Measurements from ENCODE around the gene BHLHE23.

BHLHE23 gene

GRCh38 chr20:62964700-62965099 lies 42.1 kb downstream of the BHLHE23 start:
- POLR2A ChIA-PET = interaction anchor here (1.0 to 1.8 kb wide), 2 partner anchors 10 to 34 kb away, joined by 3 to 6 read pairs; no protein-coding TSS in a partner anchor
- peak in 2 of 3 donors; percentile 66 for DNase-seq
- CTCF ChIA-PET = interaction anchor here (0.8 to 4.9 kb wide), 7 partner anchors 11 to 65 kb away, joined by 3 to 19 read pairs (median 4); no protein-coding TSS in a partner anchor

GRCh38 chr20:62963614-62964397 lies 43.0 kb downstream of the BHLHE23 start:
- Histone ChIP-seq H3K4me1 (ENCODE audit: control extremely low read depth in 1 of 4, control insufficient read depth in 4 of 4, insufficient read depth in 4 of 4, low read length in 3 of 4) (peaks cover 0 to 48% (median 27%) of the 10 kb centered on the region in 4 experiments), H3K27ac (ENCODE audit: insufficient read depth in 1 of 2, low read depth in 1 of 2, low read length in 2 of 2, poor library complexity in 1 of 2, severe bottlenecking in 2 of 2) (no peak overlapping the region), H3K27me3 (replicated peaks in 2 of 5; ENCODE audit: control insufficient read depth in 4 of 5, insufficient read depth in 5 of 5, low read length in 4 of 5) (no peaks in the 10 kb centered on the region), H3K36me3 (ENCODE audit: control insufficient read depth in 4 of 4, insufficient read depth in 4 of 4, low read length in 3 of 4) (peaks cover 0 to 78% (median 41%) of the 10 kb centered on the region in 4 experiments), H3K9me3 (ENCODE audit: control extremely low read depth in 1 of 5, control insufficient read depth in 4 of 5, insufficient read depth in 2 of 5, low read depth in 1 of 5, low read length in 4 of 5) (no peaks in the 10 kb centered on the region), H3K4me3 (ENCODE audit: control insufficient read depth in 1 of 7, extremely low read depth in 1 of 7, insufficient read depth in 4 of 7, low read depth in 2 of 7, low read length in 6 of 7) (peak overlapping the region in 1 of 7 experiments; percentile 1)
- DNase-seq = no peak
- ChIA-PET POLR2A (interaction anchor here (1.0 to 1.8 kb wide), 2 partner anchors 9 to 35 kb away, joined by 3 to 6 read pairs; no protein-coding TSS in a partner anchor), CTCF (interaction anchor here (0.8 to 4.9 kb wide), 9 partner anchors 8 to 56 kb away, joined by 3 to 19 read pairs (median 4); no protein-coding TSS in a partner anchor)
- 92% methylated on average over 32 of the region's 32 CpGs for WGBS (ENCODE audit: insufficient coverage)

More at GRCh38 chr20:62964700-62965099, 42.1 kb downstream of the BHLHE23 start:
- peaks cover 0 to 39% (median 19%) of the 10 kb centered on the region in 4 experiments for H3K4me1 ChIP-seq (ENCODE audit: control extremely low read depth in 1 of 4, control insufficient read depth in 4 of 4, insufficient read depth in 4 of 4, low read length in 3 of 4)
- H3K4me3 ChIP-seq (ENCODE audit: control insufficient read depth in 1 of 7, extremely low read depth in 1 of 7, insufficient read depth in 4 of 7, low read depth in 2 of 7, low read length in 6 of 7) = no peak overlapping the region
- H3K9me3 ChIP-seq (ENCODE audit: control extremely low read depth in 1 of 5, control insufficient read depth in 4 of 5, insufficient read depth in 2 of 5, low read depth in 1 of 5, low read length in 4 of 5) = no peaks in the 10 kb centered on the region
- WGBS (ENCODE audit: insufficient coverage) = 31% methylated on average over 20 of the region's 20 CpGs
- H3K27me3 ChIP-seq (replicated peaks in 2 of 5; ENCODE audit: control insufficient read depth in 4 of 5, insufficient read depth in 5 of 5, low read length in 4 of 5) = no peaks in the 10 kb centered on the region
- no peak overlapping the region for H3K27ac ChIP-seq (ENCODE audit: insufficient read depth in 1 of 2, low read depth in 1 of 2, low read length in 2 of 2, poor library complexity in 1 of 2, severe bottlenecking in 2 of 2)
- peaks cover 0 to 75% (median 41%) of the 10 kb centered on the region in 4 experiments for H3K36me3 ChIP-seq (ENCODE audit: control insufficient read depth in 4 of 4, insufficient read depth in 4 of 4, low read length in 3 of 4)

DNA sequence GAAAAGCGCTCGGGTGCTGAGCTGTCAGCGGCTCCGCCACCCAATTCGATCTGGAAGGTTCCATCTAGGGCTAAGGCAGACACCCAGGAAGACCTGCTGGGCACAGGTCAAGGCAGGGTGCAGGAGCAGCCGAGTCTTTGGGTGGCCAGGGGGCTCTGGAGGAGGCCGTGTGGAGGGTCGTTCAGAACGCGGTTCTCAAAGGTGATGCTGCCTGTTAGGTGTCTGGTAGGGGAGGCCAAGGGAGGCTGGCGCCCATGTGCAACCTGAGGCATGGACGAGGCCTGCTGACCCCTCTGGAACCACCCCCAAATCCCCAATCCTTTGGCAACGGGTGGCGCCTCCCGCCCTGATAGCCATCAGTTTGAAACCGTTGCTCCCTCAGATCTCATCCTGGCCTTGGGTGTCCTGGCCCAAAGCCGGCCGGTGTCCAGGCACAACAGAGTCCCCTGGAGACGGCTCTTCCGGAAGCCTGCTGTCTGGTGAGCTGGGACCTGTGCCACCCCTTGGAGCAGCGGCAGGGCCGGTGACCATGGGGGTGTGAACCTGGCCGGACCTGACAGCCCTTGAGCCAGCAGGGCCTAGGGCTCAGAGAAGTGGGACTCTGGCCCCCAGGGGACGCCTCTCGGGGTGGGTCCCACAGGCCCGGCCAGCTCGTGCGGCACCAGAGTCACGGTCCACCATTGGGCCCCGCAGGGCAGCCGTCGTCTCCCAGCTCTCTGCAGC lies 43.7 kb downstream of the BHLHE23 start:
- H3K4me1 ChIP-seq (ENCODE audit: control extremely low read depth in 1 of 4, control insufficient read depth in 4 of 4, insufficient read depth in 4 of 4, low read length in 3 of 4) = peaks cover 0 to 55% (median 34%) of the 10 kb centered on the region in 4 experiments
- H3K27ac ChIP-seq (ENCODE audit: insufficient read depth in 1 of 2, low read depth in 1 of 2, low read length in 2 of 2, poor library complexity in 1 of 2, severe bottlenecking in 2 of 2) = no peak overlapping the region
- ChIA-PET CTCF (interaction anchor here (1.0 to 4.9 kb wide), 5 partner anchors 9 to 55 kb away, joined by 3 to 19 read pairs (median 3); no protein-coding TSS in a partner anchor), POLR2A (interaction anchor here (1.8 kb wide), 1 partner anchor 9 kb away, joined by 6 read pairs; no protein-coding TSS in a partner anchor)
- peak overlapping the region in 1 of 7 experiments; percentile 1 for H3K4me3 ChIP-seq (ENCODE audit: control insufficient read depth in 1 of 7, extremely low read depth in 1 of 7, insufficient read depth in 4 of 7, low read depth in 2 of 7, low read length in 6 of 7)
- H3K36me3 ChIP-seq (ENCODE audit: control insufficient read depth in 4 of 4, insufficient read depth in 4 of 4, low read length in 3 of 4) = peaks cover 0 to 85% (median 42%) of the 10 kb centered on the region in 4 experiments
- H3K9me3 ChIP-seq (ENCODE audit: control extremely low read depth in 1 of 5, control insufficient read depth in 4 of 5, insufficient read depth in 2 of 5, low read depth in 1 of 5, low read length in 4 of 5) = no peaks in the 10 kb centered on the region
- no peaks in the 10 kb centered on the region for H3K27me3 ChIP-seq (replicated peaks in 2 of 5; ENCODE audit: control insufficient read depth in 4 of 5, insufficient read depth in 5 of 5, low read length in 4 of 5)
- WGBS (ENCODE audit: insufficient coverage) = 93% methylated on average over 26 of the region's 32 CpGs
- no peak for DNase-seq

DNA sequence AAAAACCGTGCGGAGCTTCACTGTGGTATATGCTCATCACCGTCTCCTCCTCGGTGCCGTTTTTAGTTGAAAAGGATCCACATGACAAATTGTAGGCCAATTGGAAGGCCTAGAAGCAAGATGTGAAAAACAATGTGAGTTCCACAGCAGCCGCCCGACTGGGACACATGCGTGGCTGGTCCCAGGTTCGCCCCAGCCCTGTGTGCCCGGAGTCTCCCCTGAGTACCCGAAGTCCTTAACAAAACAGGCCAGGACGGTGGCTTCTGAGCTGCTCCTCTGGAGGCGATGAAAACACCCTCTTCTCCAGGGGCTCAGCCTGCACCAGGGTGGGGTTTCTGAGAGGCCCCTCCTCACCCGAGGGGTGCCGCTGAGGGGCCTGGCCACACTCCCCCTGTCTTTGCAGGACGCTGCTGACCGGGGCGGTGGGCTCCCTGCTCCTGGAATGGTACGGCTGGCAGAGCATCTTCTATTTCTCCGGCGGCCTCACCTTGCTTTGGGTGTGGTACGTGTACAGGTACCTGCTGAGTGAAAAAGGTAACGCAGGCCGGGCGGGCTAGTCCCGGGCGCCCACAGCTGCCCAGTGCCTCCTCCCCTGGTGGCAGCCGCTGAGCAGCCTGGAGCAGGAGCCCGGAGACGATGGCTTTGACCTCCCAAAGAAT lies 44.4 kb downstream of the BHLHE23 start:
- Histone ChIP-seq H3K27ac (ENCODE audit: insufficient read depth in 1 of 2, low read depth in 1 of 2, low read length in 2 of 2, poor library complexity in 1 of 2, severe bottlenecking in 2 of 2) (no peak overlapping the region), H3K4me3 (ENCODE audit: control insufficient read depth in 1 of 7, extremely low read depth in 1 of 7, insufficient read depth in 4 of 7, low read depth in 2 of 7, low read length in 6 of 7) (no peak overlapping the region), H3K9me3 (ENCODE audit: control extremely low read depth in 1 of 5, control insufficient read depth in 4 of 5, insufficient read depth in 2 of 5, low read depth in 1 of 5, low read length in 4 of 5) (no peaks in the 10 kb centered on the region), H3K27me3 (replicated peaks in 2 of 5; ENCODE audit: control insufficient read depth in 4 of 5, insufficient read depth in 5 of 5, low read length in 4 of 5) (no peaks in the 10 kb centered on the region), H3K4me1 (ENCODE audit: control extremely low read depth in 1 of 4, control insufficient read depth in 4 of 4, insufficient read depth in 4 of 4, low read length in 3 of 4) (peaks cover 0 to 62% (median 41%) of the 10 kb centered on the region in 4 experiments), H3K36me3 (ENCODE audit: control insufficient read depth in 4 of 4, insufficient read depth in 4 of 4, low read length in 3 of 4) (peaks cover 0 to 86% (median 46%) of the 10 kb centered on the region in 4 experiments)
- DNase-seq = no peak
- ChIA-PET CTCF (interaction anchor here (1.5 to 4.9 kb wide), 3 partner anchors 11 to 55 kb away, joined by 4 to 19 read pairs (median 6); no protein-coding TSS in a partner anchor), POLR2A (no interaction called here)
- 98% methylated on average over 29 of the region's 30 CpGs for WGBS (ENCODE audit: insufficient coverage)

GRCh38 chr20:62961799-62962198 lies 45.0 kb downstream of the BHLHE23 start:
- WGBS (ENCODE audit: insufficient coverage) = 87% methylated on average over 7 of the region's 8 CpGs
- no peak overlapping the region for H3K27ac ChIP-seq (ENCODE audit: insufficient read depth in 1 of 2, low read depth in 1 of 2, low read length in 2 of 2, poor library complexity in 1 of 2, severe bottlenecking in 2 of 2)
- ChIA-PET POLR2A (no interaction called here), CTCF (interaction anchor here (1.1 to 4.9 kb wide), 3 partner anchors 11 to 54 kb away, joined by 3 to 19 read pairs (median 6); no protein-coding TSS in a partner anchor)
- no peak for DNase-seq
- H3K27me3 ChIP-seq (replicated peaks in 2 of 5; ENCODE audit: control insufficient read depth in 4 of 5, insufficient read depth in 5 of 5, low read length in 4 of 5) = no peaks in the 10 kb centered on the region
- H3K4me1 ChIP-seq (ENCODE audit: control extremely low read depth in 1 of 4, control insufficient read depth in 4 of 4, insufficient read depth in 4 of 4, low read length in 3 of 4) = peaks cover 0 to 68% (median 46%) of the 10 kb centered on the region in 4 experiments
- H3K4me3 ChIP-seq (ENCODE audit: control insufficient read depth in 1 of 7, extremely low read depth in 1 of 7, insufficient read depth in 4 of 7, low read depth in 2 of 7, low read length in 6 of 7) = no peak overlapping the region
- peaks cover 0 to 86% (median 48%) of the 10 kb centered on the region in 4 experiments for H3K36me3 ChIP-seq (ENCODE audit: control insufficient read depth in 4 of 4, insufficient read depth in 4 of 4, low read length in 3 of 4)
- H3K9me3 ChIP-seq (ENCODE audit: control extremely low read depth in 1 of 5, control insufficient read depth in 4 of 5, insufficient read depth in 2 of 5, low read depth in 1 of 5, low read length in 4 of 5) = no peaks in the 10 kb centered on the region

DNA sequence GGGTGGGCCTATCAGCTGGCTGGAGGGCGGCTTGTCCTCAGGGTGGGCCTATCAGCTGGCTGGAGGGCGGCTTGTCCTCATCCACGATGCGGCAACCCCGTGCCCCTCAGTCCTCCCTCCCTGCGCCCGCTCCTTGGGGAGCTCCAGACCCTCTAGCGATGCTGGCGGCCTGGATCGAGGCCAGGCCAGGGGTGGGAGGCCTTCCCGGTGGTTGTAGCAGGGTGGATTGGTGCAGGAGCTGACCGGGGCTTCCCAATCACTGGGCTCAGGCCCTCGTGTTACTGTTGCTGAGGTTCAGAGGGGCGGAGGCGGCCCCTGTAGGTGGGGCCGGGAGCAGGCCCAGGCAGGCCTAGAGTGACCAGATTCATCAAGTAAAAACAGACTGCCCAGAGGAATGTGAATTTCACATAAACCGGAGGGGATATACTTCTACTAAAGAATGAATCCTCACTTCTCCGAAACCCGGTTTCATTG lies 45.4 kb downstream of the BHLHE23 start:
- DNase-seq = no peak
- H3K27ac ChIP-seq (ENCODE audit: insufficient read depth in 1 of 2, low read depth in 1 of 2, low read length in 2 of 2, poor library complexity in 1 of 2, severe bottlenecking in 2 of 2) = no peak overlapping the region

More for the DNA sequence above, 45.4 kb downstream of the BHLHE23 start:
- Histone ChIP-seq H3K4me1 (ENCODE audit: control extremely low read depth in 1 of 4, control insufficient read depth in 4 of 4, insufficient read depth in 4 of 4, low read length in 3 of 4) (peaks cover 0 to 72% (median 49%) of the 10 kb centered on the region in 4 experiments), H3K36me3 (ENCODE audit: control insufficient read depth in 4 of 4, insufficient read depth in 4 of 4, low read length in 3 of 4) (peaks cover 0 to 86% (median 47%) of the 10 kb centered on the region in 4 experiments), H3K27me3 (replicated peaks in 2 of 5; ENCODE audit: control insufficient read depth in 4 of 5, insufficient read depth in 5 of 5, low read length in 4 of 5) (no peaks in the 10 kb centered on the region), H3K9me3 (ENCODE audit: control extremely low read depth in 1 of 5, control insufficient read depth in 4 of 5, insufficient read depth in 2 of 5, low read depth in 1 of 5, low read length in 4 of 5) (no peaks in the 10 kb centered on the region), H3K4me3 (ENCODE audit: control insufficient read depth in 1 of 7, extremely low read depth in 1 of 7, insufficient read depth in 4 of 7, low read depth in 2 of 7, low read length in 6 of 7) (no peak overlapping the region)
- 88% methylated on average over 13 of the region's 19 CpGs for WGBS (ENCODE audit: insufficient coverage)
- ChIA-PET CTCF (interaction anchor here (1.1 to 1.5 kb wide), 2 partner anchors 12 to 18 kb away, joined by 3 to 6 read pairs; no protein-coding TSS in a partner anchor), POLR2A (no interaction called here)
